K562 (cell line): ENCODE measurements around the gene FGFBP3. TPM values are rescaled to one million over a fixed set of nuclear protein-coding genes. Genes with fewer than 3 reads are reported as not detected.

ENCODE experiments used
- BDP1 ChIP-seq: IDR thresholded peaks from 3 replicates; pipeline ENCODE4 v1.6.1; 2011; ENCODE audit not compliant: insufficient read length, insufficient read depth
- BMI1 ChIP-seq: fragments of 150-350 bp; IDR thresholded peaks from 2 replicates; pipeline ENCODE4 v1.6.1; 2014; ENCODE audit warnings: low read length
- DMBX1 ChIP-seq: fragments of 250-450 bp; sonication (Bioruptor Pico); IDR thresholded peaks from 2 replicates; pipeline ENCODE4 v1.8.0; 2022; ENCODE audit warnings: inconsistent platforms, mild to moderate bottlenecking, moderate library complexity, borderline replicate concordance
- LARP7 ChIP-seq: fragments of 450-650 bp; IDR thresholded peaks from 2 replicates; pipeline ENCODE4 v1.6.1; 2016
- PHB2 ChIP-seq: fragments of 450-650 bp; IDR thresholded peaks from 2 replicates; pipeline ENCODE4 v1.6.1; 2017; ENCODE audit warnings: low read depth
- PHF21A ChIP-seq: fragments of 450-650 bp; IDR thresholded peaks from 2 replicates; pipeline ENCODE4 v1.6.1; 2017; ENCODE audit warnings: low read depth, borderline replicate concordance
- PHF8 ChIP-seq: fragments of 200-600 bp; sonication (generic); IDR thresholded peaks from 2 replicates; pipeline ENCODE4 v1.6.1; 2012; ENCODE audit warnings: mixed run types, mild to moderate bottlenecking, inconsistent platforms, low read length, moderate library complexity, borderline replicate concordance
- PTTG1 ChIP-seq: fragments of 450-650 bp; IDR thresholded peaks from 2 replicates; pipeline ENCODE4 v1.6.1; 2016; ENCODE audit warnings: low read depth, mild to moderate bottlenecking, missing genetic modification characterization, missing compliant biosample characterization
- RB1 ChIP-seq: fragments of 450-650 bp; IDR thresholded peaks from 2 replicates; pipeline ENCODE4 v1.6.1; 2017; ENCODE audit warnings: low read depth, mild to moderate bottlenecking
- RBBP5 ChIP-seq: fragments of 200-600 bp; sonication (generic); IDR thresholded peaks from 2 replicates; pipeline ENCODE4 v1.6.1; 2012; ENCODE audit warnings: borderline replicate concordance, mild to moderate bottlenecking, low read length, control low read depth, inconsistent platforms; ENCODE audit not compliant: insufficient read depth, poor library complexity, severe bottlenecking
- RBM34 ChIP-seq: fragments of 200-400 bp; formaldehyde crosslinking; IDR thresholded peaks from 2 replicates; pipeline ENCODE4 v1.6.1; 2018; ENCODE audit warnings: low read length, borderline replicate concordance; ENCODE audit not compliant: insufficient read depth
- SAFB2 ChIP-seq: fragments of 200-400 bp; formaldehyde crosslinking; IDR thresholded peaks from 2 replicates; pipeline ENCODE4 v1.6.1; 2018; ENCODE audit warnings: borderline replicate concordance, low read length, low read depth, moderate library complexity; ENCODE audit not compliant: severe bottlenecking
- STAT5B ChIP-seq: fragments of 250-450 bp; sonication (Bioruptor Pico); IDR thresholded peaks from 2 replicates; pipeline ENCODE4 v1.8.0; 2021; ENCODE audit warnings: mild to moderate bottlenecking, inconsistent platforms
- TCF3 ChIP-seq: sonication (generic); formaldehyde crosslinking; IDR thresholded peaks from 2 replicates; pipeline ENCODE4 v1.4.0; 2020; ENCODE audit warnings: mild to moderate bottlenecking, missing genetic modification reagents
- TRIM28 ChIP-seq: fragments of 450-650 bp; IDR thresholded peaks from 2 replicates; pipeline ENCODE4 v1.6.1; 2017
- ZNF133 ChIP-seq: fragments of 250-450 bp; sonication (Bioruptor Pico); IDR thresholded peaks from 2 replicates; pipeline ENCODE4 v1.4.0; 2020; ENCODE audit warnings: mild to moderate bottlenecking
- ZNF436 ChIP-seq: fragments of 250-450, 450-650 bp; sonication (Bioruptor Pico); formaldehyde crosslinking; IDR thresholded peaks from 2 replicates; pipeline ENCODE4 v1.7.0; 2020; ENCODE audit warnings: mild to moderate bottlenecking
- ZNF707 ChIP-seq: fragments of 250-450 bp; sonication (Bioruptor Pico); conservative IDR thresholded peaks from 2 replicates; pipeline ENCODE4 v1.8.0; 2022; ENCODE audit warnings: inconsistent platforms, mild to moderate bottlenecking, moderate library complexity
- polyA plus RNA-seq, 8 experiments: library from polyadenylated mRNA; depleted of rRNA in 4 of 8; stranded (reverse) in 5 of 8; unstranded in 3 of 8; fragments of >200 nt; fragmentation: Nextera tagmentation in 2 of 8; fragmentation: Illumina TruSeq in 1 of 8; extraction: Ambion mirVana in 2 of 8; extraction: Trizol in 1 of 8; gene quantifications; 2 replicates each; pipeline versions ENCODE4 v1.2.1 to v1.2.3, GENCODE V29; 2011 to 2014; ENCODE audit warnings: inconsistent platforms in 1 of 8, missing spikeins in 1 of 8
- total RNA-seq, 7 experiments: library from RNA; depleted of rRNA in 6 of 7; stranded (reverse); fragments of >200 nt in 6 of 7; fragmentation: Illumina TruSeq in 2 of 7; extraction: Trizol in 2 of 7; gene quantifications; 2 replicates each; pipeline versions ENCODE4 v1.2.1 to v1.2.3, GENCODE V29; 2011 to 2021; ENCODE audit warnings: low replicate concordance in 1 of 7
- TF ChIP-seq, protein P1 (sequence below): fragments of 450-650 bp; IDR thresholded peaks from 2 replicates; pipeline ENCODE4 v1.7.0; 2016; ENCODE audit warnings: borderline replicate concordance
- TF ChIP-seq, protein P2 (sequence below): fragments of 450-650 bp; IDR thresholded peaks from 2 replicates; pipeline ENCODE4 v1.6.1; 2016; ENCODE audit warnings: mild to moderate bottlenecking
- TF ChIP-seq, protein P3 (sequence below): sonication (generic); formaldehyde crosslinking; IDR thresholded peaks from 2 replicates; pipeline ENCODE4 v1.8.0; 2022; ENCODE audit warnings: missing genetic modification reagents, mild to moderate bottlenecking, borderline replicate concordance

The FGFBP3 gene
- total and polyA plus RNA-seq, 9 of the 15 experiments (the other 6 are each of a cell fraction or from before 2014, with no cell fraction given) = 0.58 to 3.0 (median 1.5) TPM

DNA sequence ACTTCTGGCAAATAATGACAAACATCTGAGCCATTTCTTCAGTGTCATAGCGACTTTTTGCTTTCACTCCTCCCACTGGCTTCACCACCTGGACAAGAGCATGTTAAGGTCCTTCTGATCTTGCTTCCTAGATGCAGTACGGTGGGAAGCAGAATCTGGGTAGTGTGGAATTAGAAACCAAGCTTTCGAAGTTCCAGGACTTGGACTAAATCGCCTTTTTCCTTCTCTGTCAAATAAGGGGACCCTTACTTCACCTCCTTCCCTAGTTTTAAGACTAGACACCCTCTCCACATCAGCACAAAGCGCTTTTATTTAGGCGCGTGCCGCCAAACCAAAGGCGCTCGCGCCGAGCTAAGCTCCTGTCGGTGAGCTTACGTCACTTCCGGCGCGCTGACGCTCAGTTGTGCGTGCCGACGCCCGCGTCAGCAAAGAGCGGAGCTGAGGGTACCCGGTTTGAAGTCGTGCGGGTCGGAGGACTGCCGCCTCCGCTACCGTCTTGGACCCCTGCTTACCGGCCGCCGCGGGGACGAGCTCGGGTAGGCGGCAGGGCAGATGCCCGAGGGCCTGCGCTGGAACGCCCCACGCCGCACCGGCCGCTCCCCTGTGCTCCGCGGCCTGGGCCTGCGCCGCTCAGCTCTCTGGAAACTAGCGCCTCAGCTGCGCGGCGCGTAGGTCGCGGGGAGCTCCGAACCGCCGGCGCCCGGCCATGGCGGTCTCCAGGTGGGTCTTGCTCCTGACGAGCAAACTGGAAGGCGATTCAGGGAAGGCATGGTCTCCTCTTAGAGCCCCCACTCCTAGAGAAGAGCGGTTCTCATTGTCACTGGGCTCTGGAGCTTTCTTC, 14.3 kb upstream of the FGFBP3 start, which contains the start of gene BTAF1 (continued):
- TF ChIP-seq PHF21A (no peak), LARP7 (no peak), TRIM28 (no peak), TCF3 (CRISPR knock-in tag) (no peak), ZNF133 (CRISPR knock-in tag) (no peak), STAT5B (CRISPR knock-in tag) (no peak), ZNF707 (no peak), ZNF436 (CRISPR knock-in tag) (no peak), DMBX1 (peak; percentile 34; the same call in 1 of the 2 replicates), BDP1 (no peak), RB1 (0 out of 2 replicates have a peak, but pooled peaks have one; percentile 33), PHF8 (peak; percentile 93; the same call in 1 of the 2 replicates), RBM34 (no peak), PTTG1 (tag) (no peak), RBBP5 (peak; percentile 96), SAFB2 (no peak), PHB2 (no peak), BMI1 (no peak)
- TF ChIP-seq, protein P1, sequence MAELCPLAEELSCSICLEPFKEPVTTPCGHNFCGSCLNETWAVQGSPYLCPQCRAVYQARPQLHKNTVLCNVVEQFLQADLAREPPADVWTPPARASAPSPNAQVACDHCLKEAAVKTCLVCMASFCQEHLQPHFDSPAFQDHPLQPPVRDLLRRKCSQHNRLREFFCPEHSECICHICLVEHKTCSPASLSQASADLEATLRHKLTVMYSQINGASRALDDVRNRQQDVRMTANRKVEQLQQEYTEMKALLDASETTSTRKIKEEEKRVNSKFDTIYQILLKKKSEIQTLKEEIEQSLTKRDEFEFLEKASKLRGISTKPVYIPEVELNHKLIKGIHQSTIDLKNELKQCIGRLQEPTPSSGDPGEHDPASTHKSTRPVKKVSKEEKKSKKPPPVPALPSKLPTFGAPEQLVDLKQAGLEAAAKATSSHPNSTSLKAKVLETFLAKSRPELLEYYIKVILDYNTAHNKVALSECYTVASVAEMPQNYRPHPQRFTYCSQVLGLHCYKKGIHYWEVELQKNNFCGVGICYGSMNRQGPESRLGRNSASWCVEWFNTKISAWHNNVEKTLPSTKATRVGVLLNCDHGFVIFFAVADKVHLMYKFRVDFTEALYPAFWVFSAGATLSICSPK = no peak
- TF ChIP-seq, protein P2, sequence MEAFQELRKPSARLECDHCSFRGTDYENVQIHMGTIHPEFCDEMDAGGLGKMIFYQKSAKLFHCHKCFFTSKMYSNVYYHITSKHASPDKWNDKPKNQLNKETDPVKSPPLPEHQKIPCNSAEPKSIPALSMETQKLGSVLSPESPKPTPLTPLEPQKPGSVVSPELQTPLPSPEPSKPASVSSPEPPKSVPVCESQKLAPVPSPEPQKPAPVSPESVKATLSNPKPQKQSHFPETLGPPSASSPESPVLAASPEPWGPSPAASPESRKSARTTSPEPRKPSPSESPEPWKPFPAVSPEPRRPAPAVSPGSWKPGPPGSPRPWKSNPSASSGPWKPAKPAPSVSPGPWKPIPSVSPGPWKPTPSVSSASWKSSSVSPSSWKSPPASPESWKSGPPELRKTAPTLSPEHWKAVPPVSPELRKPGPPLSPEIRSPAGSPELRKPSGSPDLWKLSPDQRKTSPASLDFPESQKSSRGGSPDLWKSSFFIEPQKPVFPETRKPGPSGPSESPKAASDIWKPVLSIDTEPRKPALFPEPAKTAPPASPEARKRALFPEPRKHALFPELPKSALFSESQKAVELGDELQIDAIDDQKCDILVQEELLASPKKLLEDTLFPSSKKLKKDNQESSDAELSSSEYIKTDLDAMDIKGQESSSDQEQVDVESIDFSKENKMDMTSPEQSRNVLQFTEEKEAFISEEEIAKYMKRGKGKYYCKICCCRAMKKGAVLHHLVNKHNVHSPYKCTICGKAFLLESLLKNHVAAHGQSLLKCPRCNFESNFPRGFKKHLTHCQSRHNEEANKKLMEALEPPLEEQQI = no peak
- TF ChIP-seq, protein P3, sequence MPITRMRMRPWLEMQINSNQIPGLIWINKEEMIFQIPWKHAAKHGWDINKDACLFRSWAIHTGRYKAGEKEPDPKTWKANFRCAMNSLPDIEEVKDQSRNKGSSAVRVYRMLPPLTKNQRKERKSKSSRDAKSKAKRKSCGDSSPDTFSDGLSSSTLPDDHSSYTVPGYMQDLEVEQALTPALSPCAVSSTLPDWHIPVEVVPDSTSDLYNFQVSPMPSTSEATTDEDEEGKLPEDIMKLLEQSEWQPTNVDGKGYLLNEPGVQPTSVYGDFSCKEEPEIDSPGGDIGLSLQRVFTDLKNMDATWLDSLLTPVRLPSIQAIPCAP = no peak
